ENCODE results near the gene NCF1.
"Not testable (repeated sequence)": the region's sequence is repeated elsewhere in the genome, so short reads cannot be mapped to it uniquely, and the experiment has no call there.

NCF1 gene

GRCh38 chr7:74765205-74765918 is 8.4 kb upstream of the NCF1 start:
- H3K9me3 ChIP-seq (ENCODE audit: control insufficient read depth in 1 of 2, low read length in 2 of 2); H3K4me3 ChIP-seq (ENCODE audit: low read depth in 1 of 2, low read length in 2 of 2); H3K36me3 ChIP-seq (ENCODE audit: control insufficient read depth in 1 of 2, insufficient read depth in 2 of 2, low read length in 2 of 2); H3K27ac ChIP-seq (ENCODE audit: low read length); H3K4me1 ChIP-seq (ENCODE audit: control insufficient read depth in 1 of 2, insufficient read depth in 2 of 2, low read length in 2 of 2); H3K27me3 ChIP-seq (ENCODE audit: low read depth, low read length): not testable (repeated sequence)

- H3K4me3 ChIP-seq (ENCODE audit: low read depth in 1 of 2, low read length in 2 of 2); H3K27ac ChIP-seq (ENCODE audit: low read length); H3K36me3 ChIP-seq (ENCODE audit: control insufficient read depth in 1 of 2, insufficient read depth in 2 of 2, low read length in 2 of 2); H3K27me3 ChIP-seq (ENCODE audit: low read depth, low read length); H3K9me3 ChIP-seq (ENCODE audit: control insufficient read depth in 1 of 2, low read length in 2 of 2); H3K4me1 ChIP-seq (ENCODE audit: control insufficient read depth in 1 of 2, insufficient read depth in 2 of 2, low read length in 2 of 2): not testable (repeated sequence)
Observed at GRCh38 chr7:74766509-74766908, 7.3 kb upstream of the NCF1 start.

GRCh38 chr7:74766991-74767390 is 6.8 kb upstream of the NCF1 start:
- H3K27ac ChIP-seq (ENCODE audit: low read length); H3K4me3 ChIP-seq (ENCODE audit: low read depth in 1 of 2, low read length in 2 of 2); H3K36me3 ChIP-seq (ENCODE audit: control insufficient read depth in 1 of 2, insufficient read depth in 2 of 2, low read length in 2 of 2); H3K4me1 ChIP-seq (ENCODE audit: control insufficient read depth in 1 of 2, insufficient read depth in 2 of 2, low read length in 2 of 2); H3K27me3 ChIP-seq (ENCODE audit: low read depth, low read length); H3K9me3 ChIP-seq (ENCODE audit: control insufficient read depth in 1 of 2, low read length in 2 of 2): not testable (repeated sequence)

GRCh38 chr7:74770062-74770461 is 3.7 kb upstream of the NCF1 start:
- H3K36me3 ChIP-seq (ENCODE audit: control insufficient read depth in 1 of 2, insufficient read depth in 2 of 2, low read length in 2 of 2); H3K27ac ChIP-seq (ENCODE audit: low read length); H3K27me3 ChIP-seq (ENCODE audit: low read depth, low read length); H3K4me3 ChIP-seq (ENCODE audit: low read depth in 1 of 2, low read length in 2 of 2); H3K4me1 ChIP-seq (ENCODE audit: control insufficient read depth in 1 of 2, insufficient read depth in 2 of 2, low read length in 2 of 2); H3K9me3 ChIP-seq (ENCODE audit: control insufficient read depth in 1 of 2, low read length in 2 of 2): not testable (repeated sequence)

- not testable (repeated sequence) for H3K4me1 ChIP-seq (ENCODE audit: control insufficient read depth in 1 of 2, insufficient read depth in 2 of 2, low read length in 2 of 2); H3K27me3 ChIP-seq (ENCODE audit: low read depth, low read length); H3K9me3 ChIP-seq (ENCODE audit: control insufficient read depth in 1 of 2, low read length in 2 of 2); H3K36me3 ChIP-seq (ENCODE audit: control insufficient read depth in 1 of 2, insufficient read depth in 2 of 2, low read length in 2 of 2); H3K4me3 ChIP-seq (ENCODE audit: low read depth in 1 of 2, low read length in 2 of 2); H3K27ac ChIP-seq (ENCODE audit: low read length)
Observed at GRCh38 chr7:74772093-74772492, 1.7 kb upstream of the NCF1 start.

- not testable (repeated sequence) for H3K4me3 ChIP-seq (ENCODE audit: low read depth in 1 of 2, low read length in 2 of 2); H3K9me3 ChIP-seq (ENCODE audit: control insufficient read depth in 1 of 2, low read length in 2 of 2); H3K27me3 ChIP-seq (ENCODE audit: low read depth, low read length); H3K4me1 ChIP-seq (ENCODE audit: control insufficient read depth in 1 of 2, insufficient read depth in 2 of 2, low read length in 2 of 2); H3K27ac ChIP-seq (ENCODE audit: low read length); H3K36me3 ChIP-seq (ENCODE audit: control insufficient read depth in 1 of 2, insufficient read depth in 2 of 2, low read length in 2 of 2)
Observed at GRCh38 chr7:74775111-74775510, 1.3 kb downstream of the NCF1 start.

GRCh38 chr7:74779053-74779452 is 5.2 kb downstream of the NCF1 start:
- H3K4me3 ChIP-seq (ENCODE audit: low read depth in 1 of 2, low read length in 2 of 2); H3K4me1 ChIP-seq (ENCODE audit: control insufficient read depth in 1 of 2, insufficient read depth in 2 of 2, low read length in 2 of 2); H3K27ac ChIP-seq (ENCODE audit: low read length); H3K27me3 ChIP-seq (ENCODE audit: low read depth, low read length); H3K36me3 ChIP-seq (ENCODE audit: control insufficient read depth in 1 of 2, insufficient read depth in 2 of 2, low read length in 2 of 2); H3K9me3 ChIP-seq (ENCODE audit: control insufficient read depth in 1 of 2, low read length in 2 of 2): not testable (repeated sequence)

- H3K27ac ChIP-seq (ENCODE audit: low read length); H3K4me1 ChIP-seq (ENCODE audit: control insufficient read depth in 1 of 2, insufficient read depth in 2 of 2, low read length in 2 of 2); H3K36me3 ChIP-seq (ENCODE audit: control insufficient read depth in 1 of 2, insufficient read depth in 2 of 2, low read length in 2 of 2); H3K4me3 ChIP-seq (ENCODE audit: low read depth in 1 of 2, low read length in 2 of 2); H3K9me3 ChIP-seq (ENCODE audit: control insufficient read depth in 1 of 2, low read length in 2 of 2); H3K27me3 ChIP-seq (ENCODE audit: low read depth, low read length): not testable (repeated sequence)
Observed at GRCh38 chr7:74781746-74782145, 7.9 kb downstream of the NCF1 start.

- H3K36me3 ChIP-seq (ENCODE audit: control insufficient read depth in 1 of 2, insufficient read depth in 2 of 2, low read length in 2 of 2); H3K9me3 ChIP-seq (ENCODE audit: control insufficient read depth in 1 of 2, low read length in 2 of 2); H3K4me1 ChIP-seq (ENCODE audit: control insufficient read depth in 1 of 2, insufficient read depth in 2 of 2, low read length in 2 of 2); H3K4me3 ChIP-seq (ENCODE audit: low read depth in 1 of 2, low read length in 2 of 2); H3K27me3 ChIP-seq (ENCODE audit: low read depth, low read length); H3K27ac ChIP-seq (ENCODE audit: low read length): not testable (repeated sequence)
Observed at GRCh38 chr7:74783595-74783994, 9.8 kb downstream of the NCF1 start.

- not testable (repeated sequence) for H3K4me1 ChIP-seq (ENCODE audit: control insufficient read depth in 1 of 2, insufficient read depth in 2 of 2, low read length in 2 of 2); H3K27ac ChIP-seq (ENCODE audit: low read length); H3K4me3 ChIP-seq (ENCODE audit: low read depth in 1 of 2, low read length in 2 of 2); H3K36me3 ChIP-seq (ENCODE audit: control insufficient read depth in 1 of 2, insufficient read depth in 2 of 2, low read length in 2 of 2); H3K9me3 ChIP-seq (ENCODE audit: control insufficient read depth in 1 of 2, low read length in 2 of 2); H3K27me3 ChIP-seq (ENCODE audit: low read depth, low read length)
Observed at GRCh38 chr7:74788369-74789150, 14.7 kb downstream of the NCF1 start.

- not testable (repeated sequence) for H3K4me3 ChIP-seq (ENCODE audit: low read depth in 1 of 2, low read length in 2 of 2); H3K36me3 ChIP-seq (ENCODE audit: control insufficient read depth in 1 of 2, insufficient read depth in 2 of 2, low read length in 2 of 2); H3K27ac ChIP-seq (ENCODE audit: low read length); H3K27me3 ChIP-seq (ENCODE audit: low read depth, low read length); H3K4me1 ChIP-seq (ENCODE audit: control insufficient read depth in 1 of 2, insufficient read depth in 2 of 2, low read length in 2 of 2); H3K9me3 ChIP-seq (ENCODE audit: control insufficient read depth in 1 of 2, low read length in 2 of 2)
Observed at GRCh38 chr7:74789200-74789736, 15.5 kb downstream of the NCF1 start.

Measured in muscle layer of duodenum (tissue), 2 donors.